ENCODE measurements around the gene CAMK2D.

Gene CAMK2D

DNA sequence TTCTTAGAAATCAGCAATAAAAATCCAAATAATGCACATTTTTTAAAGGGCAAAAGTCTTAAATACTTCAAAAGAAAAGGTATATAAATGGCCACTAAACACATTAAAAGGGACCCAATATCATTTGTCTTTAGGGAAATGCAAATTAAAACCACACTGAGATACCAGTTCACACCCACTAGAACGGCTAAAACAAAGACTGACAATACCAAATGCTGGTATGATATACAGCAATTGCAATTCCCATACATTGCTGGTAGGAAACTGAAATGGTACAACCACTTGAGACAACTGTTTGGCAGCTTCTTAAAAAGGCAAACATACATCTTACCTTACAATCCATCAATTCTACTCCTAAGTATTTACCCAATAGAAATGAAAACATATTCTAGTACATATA, 33.7 kb downstream of the CAMK2D start:
- no peak for ATAC-seq
- TF ChIP-seq, protein P1, sequence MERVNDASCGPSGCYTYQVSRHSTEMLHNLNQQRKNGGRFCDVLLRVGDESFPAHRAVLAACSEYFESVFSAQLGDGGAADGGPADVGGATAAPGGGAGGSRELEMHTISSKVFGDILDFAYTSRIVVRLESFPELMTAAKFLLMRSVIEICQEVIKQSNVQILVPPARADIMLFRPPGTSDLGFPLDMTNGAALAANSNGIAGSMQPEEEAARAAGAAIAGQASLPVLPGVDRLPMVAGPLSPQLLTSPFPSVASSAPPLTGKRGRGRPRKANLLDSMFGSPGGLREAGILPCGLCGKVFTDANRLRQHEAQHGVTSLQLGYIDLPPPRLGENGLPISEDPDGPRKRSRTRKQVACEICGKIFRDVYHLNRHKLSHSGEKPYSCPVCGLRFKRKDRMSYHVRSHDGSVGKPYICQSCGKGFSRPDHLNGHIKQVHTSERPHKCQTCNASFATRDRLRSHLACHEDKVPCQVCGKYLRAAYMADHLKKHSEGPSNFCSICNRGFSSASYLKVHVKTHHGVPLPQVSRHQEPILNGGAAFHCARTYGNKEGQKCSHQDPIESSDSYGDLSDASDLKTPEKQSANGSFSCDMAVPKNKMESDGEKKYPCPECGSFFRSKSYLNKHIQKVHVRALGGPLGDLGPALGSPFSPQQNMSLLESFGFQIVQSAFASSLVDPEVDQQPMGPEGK (CRISPR knock-in tag; IDR thresholded peaks at IDR 0.05; ENCODE audit: borderline replicate concordance) = no peak
- no peak for TF ChIP-seq SNAI2 (CRISPR knock-in tag; IDR thresholded peaks at IDR 0.05)
- no peak for TF ChIP-seq ZNF8 (CRISPR knock-in tag; IDR thresholded peaks at IDR 0.05)
- TF ChIP-seq, protein P2, sequence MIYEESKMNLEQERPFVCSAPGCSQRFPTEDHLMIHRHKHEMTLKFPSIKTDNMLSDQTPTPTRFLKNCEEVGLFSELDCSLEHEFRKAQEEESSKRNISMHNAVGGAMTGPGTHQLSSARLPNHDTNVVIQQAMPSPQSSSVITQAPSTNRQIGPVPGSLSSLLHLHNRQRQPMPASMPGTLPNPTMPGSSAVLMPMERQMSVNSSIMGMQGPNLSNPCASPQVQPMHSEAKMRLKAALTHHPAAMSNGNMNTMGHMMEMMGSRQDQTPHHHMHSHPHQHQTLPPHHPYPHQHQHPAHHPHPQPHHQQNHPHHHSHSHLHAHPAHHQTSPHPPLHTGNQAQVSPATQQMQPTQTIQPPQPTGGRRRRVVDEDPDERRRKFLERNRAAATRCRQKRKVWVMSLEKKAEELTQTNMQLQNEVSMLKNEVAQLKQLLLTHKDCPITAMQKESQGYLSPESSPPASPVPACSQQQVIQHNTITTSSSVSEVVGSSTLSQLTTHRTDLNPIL (CRISPR knock-in tag; IDR thresholded peaks at IDR 0.05; ENCODE audit: low read depth) = no peak
- no peak for TF ChIP-seq ZFP3 (CRISPR knock-in tag; IDR thresholded peaks at IDR 0.05)
- no peak for TF ChIP-seq RARB (CRISPR knock-in tag; IDR thresholded peaks at IDR 0.05)
- TF ChIP-seq OSR1 (CRISPR knock-in tag; IDR thresholded peaks at IDR 0.05) = no peak
- no peak for TF ChIP-seq ZNF70 (CRISPR knock-in tag; IDR thresholded peaks at IDR 0.05)
- TF ChIP-seq PPARA (CRISPR knock-in tag; IDR thresholded peaks at IDR 0.05; ENCODE audit: borderline replicate concordance) = no peak
- no peak for TF ChIP-seq GLIS3 (CRISPR knock-in tag; IDR thresholded peaks at IDR 0.05)
- TF ChIP-seq, protein P3, sequence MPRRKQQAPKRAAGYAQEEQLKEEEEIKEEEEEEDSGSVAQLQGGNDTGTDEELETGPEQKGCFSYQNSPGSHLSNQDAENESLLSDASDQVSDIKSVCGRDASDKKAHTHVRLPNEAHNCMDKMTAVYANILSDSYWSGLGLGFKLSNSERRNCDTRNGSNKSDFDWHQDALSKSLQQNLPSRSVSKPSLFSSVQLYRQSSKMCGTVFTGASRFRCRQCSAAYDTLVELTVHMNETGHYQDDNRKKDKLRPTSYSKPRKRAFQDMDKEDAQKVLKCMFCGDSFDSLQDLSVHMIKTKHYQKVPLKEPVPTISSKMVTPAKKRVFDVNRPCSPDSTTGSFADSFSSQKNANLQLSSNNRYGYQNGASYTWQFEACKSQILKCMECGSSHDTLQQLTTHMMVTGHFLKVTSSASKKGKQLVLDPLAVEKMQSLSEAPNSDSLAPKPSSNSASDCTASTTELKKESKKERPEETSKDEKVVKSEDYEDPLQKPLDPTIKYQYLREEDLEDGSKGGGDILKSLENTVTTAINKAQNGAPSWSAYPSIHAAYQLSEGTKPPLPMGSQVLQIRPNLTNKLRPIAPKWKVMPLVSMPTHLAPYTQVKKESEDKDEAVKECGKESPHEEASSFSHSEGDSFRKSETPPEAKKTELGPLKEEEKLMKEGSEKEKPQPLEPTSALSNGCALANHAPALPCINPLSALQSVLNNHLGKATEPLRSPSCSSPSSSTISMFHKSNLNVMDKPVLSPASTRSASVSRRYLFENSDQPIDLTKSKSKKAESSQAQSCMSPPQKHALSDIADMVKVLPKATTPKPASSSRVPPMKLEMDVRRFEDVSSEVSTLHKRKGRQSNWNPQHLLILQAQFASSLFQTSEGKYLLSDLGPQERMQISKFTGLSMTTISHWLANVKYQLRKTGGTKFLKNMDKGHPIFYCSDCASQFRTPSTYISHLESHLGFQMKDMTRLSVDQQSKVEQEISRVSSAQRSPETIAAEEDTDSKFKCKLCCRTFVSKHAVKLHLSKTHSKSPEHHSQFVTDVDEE (CRISPR knock-in tag; IDR thresholded peaks at IDR 0.05) = no peak
- no peak for TF ChIP-seq ESRRG (CRISPR knock-in tag; IDR thresholded peaks at IDR 0.05)

DNA sequence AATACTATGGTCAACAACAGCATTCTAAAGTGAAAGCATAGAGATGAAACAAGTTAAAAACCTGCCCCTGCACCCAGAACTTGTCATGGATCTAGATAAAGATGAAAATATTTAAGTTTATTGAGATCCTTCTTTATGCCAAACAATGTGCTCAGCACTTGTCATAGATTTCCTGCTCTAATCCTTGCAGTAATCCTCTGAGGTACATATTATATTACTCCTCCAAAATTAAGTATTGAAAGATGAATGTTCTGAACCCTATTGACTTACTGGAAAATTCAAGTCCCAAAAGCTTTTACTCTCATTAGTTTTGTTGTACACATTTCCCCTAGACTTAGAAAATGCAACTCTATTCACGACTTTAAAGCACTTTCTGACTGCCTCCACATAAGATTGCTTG, 35.6 kb downstream of the CAMK2D start:
- TF ChIP-seq ESRRG (CRISPR knock-in tag; IDR thresholded peaks at IDR 0.05) (no peak), ZNF70 (CRISPR knock-in tag; IDR thresholded peaks at IDR 0.05) (no peak), CSDC2 (CRISPR knock-in tag; IDR thresholded peaks at IDR 0.05) (no peak), ISL1 (CRISPR knock-in tag; IDR thresholded peaks at IDR 0.05) (no peak), ZNF565 (CRISPR knock-in tag; conservative IDR thresholded peaks at IDR 0.05; ENCODE audit: low read depth) (no peak), ZFP30 (CRISPR knock-in tag; IDR thresholded peaks at IDR 0.05) (no peak), OSR1 (CRISPR knock-in tag; IDR thresholded peaks at IDR 0.05) (no peak), BACH2 (CRISPR knock-in tag; IDR thresholded peaks at IDR 0.05; ENCODE audit: borderline replicate concordance) (no peak), RARB (CRISPR knock-in tag; IDR thresholded peaks at IDR 0.05) (no peak), ARNTL (CRISPR knock-in tag; IDR thresholded peaks at IDR 0.05; ENCODE audit: borderline replicate concordance, low read depth) (no peak), SNAI2 (CRISPR knock-in tag; IDR thresholded peaks at IDR 0.05) (no peak), ZFP3 (CRISPR knock-in tag; IDR thresholded peaks at IDR 0.05) (no peak), ZNF8 (CRISPR knock-in tag; IDR thresholded peaks at IDR 0.05) (no peak)
- TF ChIP-seq, protein P4, sequence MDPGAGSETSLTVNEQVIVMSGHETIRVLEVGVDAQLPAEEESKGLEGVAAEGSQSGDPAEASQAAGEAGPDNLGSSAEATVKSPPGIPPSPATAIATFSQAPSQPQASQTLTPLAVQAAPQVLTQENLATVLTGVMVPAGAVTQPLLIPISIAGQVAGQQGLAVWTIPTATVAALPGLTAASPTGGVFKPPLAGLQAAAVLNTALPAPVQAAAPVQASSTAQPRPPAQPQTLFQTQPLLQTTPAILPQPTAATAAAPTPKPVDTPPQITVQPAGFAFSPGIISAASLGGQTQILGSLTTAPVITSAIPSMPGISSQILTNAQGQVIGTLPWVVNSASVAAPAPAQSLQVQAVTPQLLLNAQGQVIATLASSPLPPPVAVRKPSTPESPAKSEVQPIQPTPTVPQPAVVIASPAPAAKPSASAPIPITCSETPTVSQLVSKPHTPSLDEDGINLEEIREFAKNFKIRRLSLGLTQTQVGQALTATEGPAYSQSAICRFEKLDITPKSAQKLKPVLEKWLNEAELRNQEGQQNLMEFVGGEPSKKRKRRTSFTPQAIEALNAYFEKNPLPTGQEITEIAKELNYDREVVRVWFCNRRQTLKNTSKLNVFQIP (CRISPR knock-in tag; IDR thresholded peaks at IDR 0.05; ENCODE audit: borderline replicate concordance, low read depth) = no peak
- TF ChIP-seq, protein P2 (CRISPR knock-in tag; IDR thresholded peaks at IDR 0.05; ENCODE audit: low read depth) = no peak
- TF ChIP-seq, protein P5, sequence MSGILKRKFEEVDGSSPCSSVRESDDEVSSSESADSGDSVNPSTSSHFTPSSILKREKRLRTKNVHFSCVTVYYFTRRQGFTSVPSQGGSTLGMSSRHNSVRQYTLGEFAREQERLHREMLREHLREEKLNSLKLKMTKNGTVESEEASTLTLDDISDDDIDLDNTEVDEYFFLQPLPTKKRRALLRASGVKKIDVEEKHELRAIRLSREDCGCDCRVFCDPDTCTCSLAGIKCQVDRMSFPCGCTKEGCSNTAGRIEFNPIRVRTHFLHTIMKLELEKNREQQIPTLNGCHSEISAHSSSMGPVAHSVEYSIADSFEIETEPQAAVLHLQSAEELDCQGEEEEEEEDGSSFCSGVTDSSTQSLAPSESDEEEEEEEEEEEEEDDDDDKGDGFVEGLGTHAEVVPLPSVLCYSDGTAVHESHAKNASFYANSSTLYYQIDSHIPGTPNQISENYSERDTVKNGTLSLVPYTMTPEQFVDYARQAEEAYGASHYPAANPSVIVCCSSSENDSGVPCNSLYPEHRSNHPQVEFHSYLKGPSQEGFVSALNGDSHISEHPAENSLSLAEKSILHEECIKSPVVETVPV (CRISPR knock-in tag; IDR thresholded peaks at IDR 0.05) = no peak
- TF ChIP-seq, protein P3 (CRISPR knock-in tag; IDR thresholded peaks at IDR 0.05) = no peak
- ATAC-seq = no peak; the same call in 2 of the 3 replicates
